Hepatic stellate cell (primary cell): Measurements from ENCODE around the gene PCDHGA1.

Source experiments
- DNase-seq: peaks from one replicate; pipeline ENCODE4 v3.0.0; 2011; ENCODE audit warnings: low spot score

Gene PCDHGA1

DNA sequence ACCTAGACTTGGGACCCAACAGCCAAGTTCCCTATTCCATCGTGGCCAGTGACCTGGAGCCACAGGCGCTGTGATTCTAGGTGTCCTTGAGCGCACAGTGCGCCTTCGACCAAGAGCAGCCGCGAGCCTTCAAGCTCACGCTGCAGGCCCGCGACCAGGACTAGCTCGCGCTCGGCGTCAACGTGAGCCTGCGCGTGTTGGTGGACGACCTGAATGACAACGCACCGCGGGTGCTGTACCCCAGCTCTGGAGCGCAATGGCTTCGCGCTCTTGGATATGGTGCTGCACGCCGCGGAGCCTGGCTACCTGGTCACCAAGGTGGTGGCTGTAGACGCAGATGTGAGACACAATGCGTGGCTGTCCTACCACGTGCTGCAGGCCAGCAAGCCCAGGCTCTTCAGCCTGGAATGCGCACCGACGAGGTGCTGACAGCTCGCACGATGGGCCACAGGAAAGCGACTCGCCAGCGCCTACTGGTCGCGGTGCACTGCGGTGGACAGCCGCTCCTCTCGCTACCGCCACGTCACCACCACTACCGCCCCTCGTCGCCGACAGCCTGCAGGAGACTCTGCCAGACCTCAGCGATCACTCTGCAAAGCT, 111.4 kb downstream of the PCDHGA1 start:
- no peak for DNase-seq

DNA sequence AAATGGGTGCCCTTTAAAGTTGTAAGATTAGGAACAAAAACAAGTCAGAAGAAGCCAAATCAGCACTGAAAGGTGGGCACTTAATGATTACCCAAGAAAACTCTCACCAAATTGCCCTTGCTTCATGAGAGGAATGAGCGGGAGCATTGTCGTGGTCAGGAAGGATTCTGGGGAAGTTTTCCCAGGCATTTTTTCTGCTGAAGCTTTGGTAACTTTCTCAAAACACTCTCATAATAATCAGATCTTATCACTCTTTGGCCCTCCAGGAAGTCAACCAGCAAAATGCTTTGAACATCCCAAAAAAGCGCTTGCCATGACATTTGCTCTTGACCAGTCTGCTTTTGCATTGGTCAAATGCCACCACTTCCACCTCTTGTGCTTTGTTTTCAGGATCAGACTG, 135.0 kb downstream of the PCDHGA1 start:
- no peak for DNase-seq

DNA sequence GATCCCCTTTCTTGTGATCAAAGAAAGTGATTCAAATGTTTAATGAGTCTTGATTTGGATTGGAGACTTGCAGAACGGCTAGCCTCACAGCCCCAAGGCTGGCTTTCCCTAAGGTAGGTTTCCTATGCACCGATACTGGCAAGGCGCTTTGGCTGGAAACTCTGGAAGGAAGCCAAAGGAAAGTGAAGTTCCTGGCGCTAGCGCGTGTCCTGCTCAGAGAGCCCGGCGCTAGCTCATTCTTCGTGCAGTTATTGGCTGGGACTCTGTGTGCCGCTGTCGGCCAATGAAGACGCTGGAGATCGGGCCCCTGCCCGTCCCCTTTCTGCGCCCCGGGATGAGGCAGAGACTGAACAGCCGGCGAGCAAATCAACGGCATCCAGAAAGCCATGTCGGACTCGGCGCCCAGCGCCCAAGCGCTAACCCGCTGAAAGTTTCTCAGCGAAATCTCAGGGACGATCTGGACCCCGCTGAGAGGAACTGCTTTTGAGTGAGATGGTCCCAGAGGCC, 145.4 kb downstream of the PCDHGA1 start, which contains the start of gene PCDHGC3:
Gene PCDHGC3, plus strand, starts transcription at position 342 of the 507 bp plus-strand sequence. Its CDS starts 151 bp downstream, at position 493.
- DNase-seq = peak; percentile 98

DNA sequence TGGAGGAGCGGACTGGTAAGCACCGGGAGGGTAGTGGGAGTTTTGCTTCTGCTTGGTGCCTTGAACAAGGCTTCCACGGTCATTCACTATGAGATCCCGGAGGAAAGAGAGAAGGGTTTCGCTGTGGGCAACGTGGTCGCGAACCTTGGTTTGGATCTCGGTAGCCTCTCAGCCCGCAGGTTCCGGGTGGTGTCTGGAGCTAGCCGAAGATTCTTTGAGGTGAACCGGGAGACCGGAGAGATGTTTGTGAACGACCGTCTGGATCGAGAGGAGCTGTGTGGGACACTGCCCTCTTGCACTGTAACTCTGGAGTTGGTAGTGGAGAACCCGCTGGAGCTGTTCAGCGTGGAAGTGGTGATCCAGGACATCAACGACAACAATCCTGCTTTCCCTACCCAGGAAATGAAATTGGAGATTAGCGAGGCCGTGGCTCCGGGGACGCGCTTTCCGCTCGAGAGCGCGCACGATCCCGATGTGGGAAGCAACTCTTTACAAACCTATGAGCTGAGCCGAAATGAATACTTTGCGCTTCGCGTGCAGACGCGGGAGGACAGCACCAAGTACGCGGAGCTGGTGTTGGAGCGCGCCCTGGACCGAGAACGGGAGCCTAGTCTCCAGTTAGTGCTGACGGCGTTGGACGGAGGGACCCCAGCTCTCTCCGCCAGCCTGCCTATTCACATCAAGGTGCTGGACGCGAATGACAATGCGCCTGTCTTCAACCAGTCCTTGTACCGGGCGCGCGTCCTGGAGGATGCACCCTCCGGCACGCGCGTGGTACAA, 146.0 kb downstream of the PCDHGA1 start:
- peak; percentile 75 for DNase-seq

DNA sequence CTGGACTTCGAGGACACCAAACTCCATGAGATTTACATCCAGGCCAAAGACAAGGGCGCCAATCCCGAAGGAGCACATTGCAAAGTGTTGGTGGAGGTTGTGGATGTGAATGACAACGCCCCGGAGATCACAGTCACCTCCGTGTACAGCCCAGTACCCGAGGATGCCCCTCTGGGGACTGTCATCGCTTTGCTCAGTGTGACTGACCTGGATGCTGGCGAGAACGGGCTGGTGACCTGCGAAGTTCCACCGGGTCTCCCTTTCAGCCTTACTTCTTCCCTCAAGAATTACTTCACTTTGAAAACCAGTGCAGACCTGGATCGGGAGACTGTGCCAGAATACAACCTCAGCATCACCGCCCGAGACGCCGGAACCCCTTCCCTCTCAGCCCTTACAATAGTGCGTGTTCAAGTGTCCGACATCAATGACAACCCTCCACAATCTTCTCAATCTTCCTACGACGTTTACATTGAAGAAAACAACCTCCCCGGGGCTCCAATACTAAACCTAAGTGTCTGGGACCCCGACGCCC, 146.8 kb downstream of the PCDHGA1 start:
- no peak for DNase-seq

- DNase-seq = no peak
These were observed 147.5 kb downstream of the PCDHGA1 start for GRCh38 chr5:141477815-141478214.

- DNase-seq = no peak
These were observed 148.1 kb downstream of the PCDHGA1 start for GRCh38 chr5:141478321-141478945.

DNA sequence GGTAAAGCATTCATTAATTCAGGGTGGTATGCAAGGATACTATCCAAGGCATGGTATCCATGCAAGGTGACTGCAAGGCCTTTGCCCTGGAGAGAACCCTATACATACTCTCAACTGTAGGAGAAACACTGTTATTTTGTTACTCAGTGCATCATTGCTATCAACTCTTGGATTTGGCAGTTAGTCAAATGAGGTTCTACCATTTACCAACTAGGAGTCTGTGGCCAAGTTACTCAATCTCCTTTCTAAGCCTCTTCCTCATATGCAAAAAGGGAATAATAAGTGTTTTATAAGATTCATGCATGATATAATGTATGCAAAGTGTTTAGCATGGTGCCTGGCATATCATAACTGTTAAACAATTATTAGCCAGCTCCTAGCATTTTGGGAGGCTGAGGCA, 149.5 kb downstream of the PCDHGA1 start:
- no peak for DNase-seq

DNA sequence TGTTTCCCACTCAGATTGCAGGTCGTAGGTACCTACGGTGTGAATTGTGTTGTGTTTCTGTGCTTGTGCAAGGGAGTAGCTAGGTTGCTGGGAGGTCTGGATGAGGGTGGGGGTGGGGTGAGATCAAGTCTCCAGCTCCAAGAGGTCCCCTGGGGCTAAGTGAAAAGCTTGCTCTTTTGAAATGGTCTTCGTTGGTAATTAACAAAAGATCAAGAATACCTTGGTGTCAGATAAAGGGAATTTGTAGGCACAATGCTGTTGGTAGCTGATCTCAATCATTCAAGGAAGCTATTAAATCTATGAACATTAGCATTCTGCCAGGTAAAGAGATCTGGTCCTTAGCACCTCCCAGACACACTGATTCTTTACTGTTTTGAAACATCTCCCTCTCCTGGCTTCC, 153.6 kb downstream of the PCDHGA1 start:
- DNase-seq = no peak

DNA sequence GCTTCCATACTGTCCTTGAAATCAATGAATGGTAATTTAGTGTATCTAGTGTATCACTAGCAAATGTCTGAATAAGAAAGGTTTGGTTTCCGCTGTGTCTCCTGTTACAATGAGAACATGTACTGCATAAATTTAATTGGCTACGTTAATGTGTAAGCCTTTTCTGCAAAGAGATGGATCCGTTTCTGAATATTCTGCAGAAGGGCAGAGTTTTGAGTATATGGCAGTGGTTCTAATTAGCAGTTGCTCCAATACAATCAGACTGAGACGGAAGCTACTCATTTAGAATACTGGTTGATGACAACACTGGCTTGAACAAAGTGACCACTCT, 154.0 kb downstream of the PCDHGA1 start:
- DNase-seq = no peak

GRCh38 chr5:141484641-141485311, 154.5 kb downstream of the PCDHGA1 start, which contains the start of gene PCDHGC4:
Gene PCDHGC4 (plus strand): TSS chr5:141485030. CDS start chr5:141485174, 144 bp downstream.
- DNase-seq = no peak

DNA sequence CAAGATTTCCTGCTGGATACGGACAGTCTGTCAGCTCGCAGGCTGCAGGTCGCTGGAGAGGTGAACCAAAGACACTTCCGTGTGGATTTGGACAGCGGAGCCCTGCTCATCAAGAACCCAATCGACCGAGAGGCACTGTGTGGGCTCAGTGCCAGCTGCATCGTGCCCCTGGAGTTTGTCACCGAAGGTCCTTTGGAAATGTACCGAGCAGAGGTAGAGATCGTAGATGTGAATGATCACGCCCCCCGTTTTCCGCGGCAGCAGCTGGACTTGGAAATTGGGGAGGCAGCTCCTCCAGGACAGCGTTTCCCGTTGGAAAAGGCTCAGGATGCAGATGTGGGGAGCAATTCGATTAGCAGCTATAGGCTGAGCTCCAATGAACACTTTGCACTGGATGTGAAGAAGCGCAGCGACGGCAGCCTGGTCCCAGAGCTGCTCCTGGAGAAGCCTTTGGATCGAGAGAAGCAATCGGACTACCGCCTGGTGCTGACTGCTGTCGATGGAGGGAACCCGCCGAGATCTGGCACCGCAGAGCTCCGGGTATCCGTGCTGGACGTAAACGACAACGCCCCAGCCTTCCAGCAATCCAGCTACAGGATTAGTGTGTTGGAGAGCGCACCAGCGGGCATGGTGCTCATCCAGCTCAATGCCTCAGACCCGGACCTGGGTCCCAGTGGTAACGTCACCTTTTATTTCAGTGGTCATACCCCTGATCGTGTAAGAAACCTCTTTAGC, 155.2 kb downstream of the PCDHGA1 start:
- DNase-seq = no peak

GRCh38 chr5:141486091-141486490, 155.8 kb downstream of the PCDHGA1 start:
- DNase-seq = no peak

DNA sequence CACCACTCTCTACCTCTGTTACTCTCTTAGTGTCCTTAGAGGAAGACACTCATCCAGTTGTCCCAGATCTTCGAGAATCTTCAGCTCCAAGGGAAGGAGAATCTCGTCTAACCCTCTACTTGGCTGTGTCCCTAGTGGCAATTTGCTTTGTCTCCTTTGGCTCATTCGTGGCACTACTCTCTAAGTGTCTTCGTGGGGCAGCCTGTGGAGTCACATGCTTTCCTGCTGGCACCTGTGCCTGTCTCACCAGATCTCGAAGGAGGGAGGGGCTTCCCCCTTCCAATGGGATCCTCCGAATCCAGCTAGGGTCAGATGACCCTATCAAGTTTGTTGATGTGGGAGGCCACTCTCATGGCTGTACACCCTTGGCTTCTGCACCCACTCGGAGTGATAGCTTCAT, 156.8 kb downstream of the PCDHGA1 start:
- DNase-seq = no peak

- DNase-seq = peak; percentile 79
These were observed 158.6 kb downstream of the PCDHGA1 start, which contains the start of gene PCDHGC5 for GRCh38 chr5:141488591-141489561. Gene PCDHGC5 (plus strand): TSS chr5:141489081. CDS start chr5:141489241, 160 bp downstream.

DNA sequence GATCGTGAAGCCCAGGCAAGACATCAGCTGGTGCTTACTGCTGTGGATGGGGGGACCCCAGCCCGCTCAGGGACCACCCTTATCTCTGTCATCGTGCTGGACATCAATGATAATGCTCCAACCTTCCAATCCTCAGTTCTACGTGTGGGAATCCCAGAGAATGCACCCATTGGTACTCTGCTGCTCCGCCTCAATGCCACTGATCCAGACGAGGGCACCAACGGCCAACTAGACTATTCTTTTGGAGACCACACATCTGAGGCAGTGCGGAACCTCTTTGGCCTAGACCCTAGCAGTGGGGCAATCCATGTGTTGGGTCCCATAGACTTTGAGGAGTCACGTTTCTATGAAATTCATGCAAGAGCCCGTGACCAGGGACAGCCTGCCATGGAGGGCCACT, 159.5 kb downstream of the PCDHGA1 start:
- DNase-seq = no peak

GRCh38 chr5:141490271-141490670, 160.0 kb downstream of the PCDHGA1 start:
- no peak for DNase-seq

- DNase-seq = no peak
These were observed 160.5 kb downstream of the PCDHGA1 start for GRCh38 chr5:141490771-141491170.

GRCh38 chr5:141491323-141492167, 161.2 kb downstream of the PCDHGA1 start:
- DNase-seq = no peak
